CD4-positive, alpha-beta T cell (primary cell): ENCODE results near the gene SPACA5. TPM values are rescaled to one million over a fixed set of nuclear protein-coding genes. Genes with fewer than 3 reads are reported as not detected.
"Not testable (repeated sequence)": the region's sequence is repeated elsewhere in the genome, so short reads cannot be mapped to it uniquely, and the experiment has no call there.

Experiments
- ATAC-seq: fragments of 200-7000 bp; cut with Tn5 transposase; one replicate; pipeline ENCODE4 v1.10.0; 2022; ENCODE audit warnings: mild to moderate bottlenecking; ENCODE audit not compliant: poor library complexity
- CTCF ChIA-PET: fragments of 350-600 bp; sonication (Branson Sonifier 250); formaldehyde crosslinking; loops from one replicate; lab custom pipeline; 2021; ENCODE audit warnings: antibody characterized with exemption, inconsistent platforms; lab: Charles Lee
- POLR2A ChIA-PET: fragments of 350-600 bp; sonication (Branson Sonifier 250); formaldehyde crosslinking; loops from one replicate; lab custom pipeline; 2021; ENCODE audit warnings: antibody characterized with exemption, inconsistent platforms; lab: Charles Lee
- DNase-seq, 14 experiments: peaks; one replicate each; pipeline ENCODE4 v3.0.0-alpha.2; 2013 to 2020; ENCODE audit warnings: mixed read lengths in 2 of 14
- H3K27ac ChIP-seq, 2 donors: one replicate each; pipeline versions ENCODE4 v1.5.1 to v1.7.0; 2013; ENCODE audit warnings: low read length in 2 of 2, low read depth in 1 of 2, mild to moderate bottlenecking in 1 of 2
- H3K27me3 ChIP-seq, 2 experiments: 1 replicate in 1 of 2; 2 replicates in 1 of 2; pipeline versions ENCODE4 v1.6.1 to v1.7.0; 2013; ENCODE audit warnings: low read length in 2 of 2, control low read depth in 1 of 2, mild to moderate bottlenecking in 1 of 2, moderate library complexity in 1 of 2; ENCODE audit not compliant: insufficient read depth in 2 of 2, control insufficient read depth in 1 of 2
- H3K36me3 ChIP-seq: one replicate; pipeline ENCODE4 v1.6.1; 2013; ENCODE audit warnings: low read length, control low read depth; ENCODE audit not compliant: insufficient read depth
- H3K4me1 ChIP-seq: one replicate; pipeline ENCODE4 v1.6.1; 2013; ENCODE audit warnings: low read length, control low read depth; ENCODE audit not compliant: insufficient read depth
- H3K4me3 ChIP-seq: one replicate; pipeline ENCODE4 v1.5.1; 2013; ENCODE audit warnings: mild to moderate bottlenecking, low read length, moderate library complexity
- H3K9me3 ChIP-seq, 2 experiments: 1 replicate in 1 of 2; 2 replicates in 1 of 2; pipeline versions ENCODE4 v1.6.1 to v1.7.0; 2013; ENCODE audit warnings: low read length in 2 of 2, mild to moderate bottlenecking in 2 of 2, control low read depth in 1 of 2, moderate library complexity in 1 of 2; ENCODE audit not compliant: control insufficient read depth in 1 of 2, insufficient read depth in 1 of 2
- H3K27ac Mint-ChIP-seq: one replicate; pipeline ENCODE4 v1.8.0; 2020; ENCODE audit warnings: mixed read lengths
- H3K27me3 Mint-ChIP-seq: one replicate; pipeline ENCODE4 v1.8.0; 2021; ENCODE audit warnings: mixed read lengths
- H3K36me3 Mint-ChIP-seq: one replicate; pipeline ENCODE4 v1.8.0; 2021; ENCODE audit warnings: low read depth, mixed read lengths
- H3K4me1 Mint-ChIP-seq: one replicate; pipeline ENCODE4 v1.8.0; 2021; ENCODE audit warnings: low read depth, mixed read lengths
- H3K4me3 Mint-ChIP-seq: one replicate; pipeline ENCODE4 v1.8.0; 2020; ENCODE audit warnings: mild to moderate bottlenecking, mixed read lengths
- H3K9me3 Mint-ChIP-seq: one replicate; pipeline ENCODE4 v1.8.0; 2020; ENCODE audit warnings: mixed read lengths
- intact Hi-C, 2 experiments: fragments of 100-400 bp; cut with DNase I in 1 of 2; cut with micrococcal nuclease in 1 of 2; formaldehyde crosslinking; loops; one replicate each; pipeline versions ENCODE4 v1.15.1 to v1.9.0; 2023 to 2025; cut with DNase I, micrococcal nuclease
- total RNA-seq, 174 experiments: library from RNA in 2 of 174; stranded (reverse) in 2 of 174; gene quantifications; one replicate each; pipeline ENCODE4 v1.2.3 and lab custom pipeline; 2021 to 2026
- TF ChIP-seq, protein P1 (sequence below): fragments of 200-600 bp; IDR thresholded peaks from one replicate; pipeline ENCODE4 v1.8.0; 2022; ENCODE audit warnings: antibody characterized with exemption, mild to moderate bottlenecking

Gene SPACA5
- total RNA-seq, 2 experiments from 2014 or later, result not detected

DNA sequence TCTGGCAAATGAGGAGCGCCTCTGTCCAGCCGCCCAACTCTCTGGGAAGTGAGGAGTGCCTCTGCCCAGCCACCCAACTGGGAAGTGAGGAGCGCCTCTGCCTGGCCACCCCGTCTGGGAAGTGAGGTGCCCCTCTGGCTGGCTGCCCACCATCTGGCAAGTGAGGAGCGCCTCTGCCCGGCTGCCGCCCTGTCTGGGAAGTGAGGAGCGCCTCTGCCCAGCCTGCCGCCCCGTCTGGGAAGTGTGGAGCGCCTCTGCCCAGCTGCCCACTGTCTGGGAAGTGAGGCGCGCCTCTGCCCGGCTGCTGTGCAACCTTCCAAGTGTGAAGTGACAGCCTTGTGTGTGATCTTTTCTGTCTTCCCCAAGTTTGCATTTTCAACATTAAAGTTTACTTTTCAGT is 41.3 kb upstream of the SPACA5 start:
- H3K27me3 Mint-ChIP-seq, intact Hi-C loops, ATAC-seq: not testable (repeated sequence)

DNA sequence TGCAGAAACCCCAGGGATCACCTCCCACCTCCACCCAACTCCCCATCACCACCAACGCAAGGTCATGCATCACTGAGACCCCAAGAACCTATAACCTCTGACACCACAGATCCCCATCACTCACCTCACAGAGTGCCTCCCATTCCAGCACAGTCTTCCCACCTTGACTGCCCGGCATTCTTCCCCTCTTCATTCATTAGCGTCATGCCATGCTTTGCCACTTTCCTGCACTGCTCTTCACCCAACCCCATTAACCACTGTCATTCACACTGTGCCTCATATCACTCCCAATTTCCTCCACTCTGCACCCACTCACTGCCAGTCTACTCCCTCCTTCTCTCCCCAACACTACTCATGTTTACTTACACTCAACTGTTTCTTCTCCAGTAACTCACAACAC is 33.6 kb upstream of the SPACA5 start:
- Histone ChIP-seq H3K4me3 (no peak overlapping the region), H3K36me3 (peaks cover 8% of the 10 kb centered on the region), H3K9me3 (peaks cover 20 to 58% of the 10 kb centered on the region in 2 experiments), H3K27me3 (no peaks in the 10 kb centered on the region), H3K4me1 (no peaks in the 10 kb centered on the region), H3K27ac (no peak overlapping the region)
- no peaks in the 10 kb centered on the region for H3K27me3 Mint-ChIP-seq
- ATAC-seq (no peak), DNase-seq (no peak)
- intact Hi-C loops, result no loop called here
- ChIA-PET POLR2A (no interaction called here), CTCF (no interaction called here)
- H3K4me1 Mint-ChIP-seq, result no peaks in the 10 kb centered on the region
- H3K36me3 Mint-ChIP-seq, result peaks cover 46% of the 10 kb centered on the region
- no peak overlapping the region for H3K27ac Mint-ChIP-seq
- peaks cover 9% of the 10 kb centered on the region for H3K9me3 Mint-ChIP-seq
- TF ChIP-seq, protein P1, sequence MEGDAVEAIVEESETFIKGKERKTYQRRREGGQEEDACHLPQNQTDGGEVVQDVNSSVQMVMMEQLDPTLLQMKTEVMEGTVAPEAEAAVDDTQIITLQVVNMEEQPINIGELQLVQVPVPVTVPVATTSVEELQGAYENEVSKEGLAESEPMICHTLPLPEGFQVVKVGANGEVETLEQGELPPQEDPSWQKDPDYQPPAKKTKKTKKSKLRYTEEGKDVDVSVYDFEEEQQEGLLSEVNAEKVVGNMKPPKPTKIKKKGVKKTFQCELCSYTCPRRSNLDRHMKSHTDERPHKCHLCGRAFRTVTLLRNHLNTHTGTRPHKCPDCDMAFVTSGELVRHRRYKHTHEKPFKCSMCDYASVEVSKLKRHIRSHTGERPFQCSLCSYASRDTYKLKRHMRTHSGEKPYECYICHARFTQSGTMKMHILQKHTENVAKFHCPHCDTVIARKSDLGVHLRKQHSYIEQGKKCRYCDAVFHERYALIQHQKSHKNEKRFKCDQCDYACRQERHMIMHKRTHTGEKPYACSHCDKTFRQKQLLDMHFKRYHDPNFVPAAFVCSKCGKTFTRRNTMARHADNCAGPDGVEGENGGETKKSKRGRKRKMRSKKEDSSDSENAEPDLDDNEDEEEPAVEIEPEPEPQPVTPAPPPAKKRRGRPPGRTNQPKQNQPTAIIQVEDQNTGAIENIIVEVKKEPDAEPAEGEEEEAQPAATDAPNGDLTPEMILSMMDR, result no peak
- no peak overlapping the region for H3K4me3 Mint-ChIP-seq

More for the DNA sequence above, 41.3 kb upstream of the SPACA5 start:
- H3K4me3 ChIP-seq, H3K27ac Mint-ChIP-seq, H3K4me1 ChIP-seq, H3K9me3 Mint-ChIP-seq, H3K4me3 Mint-ChIP-seq, H3K27ac ChIP-seq, POLR2A ChIA-PET, CTCF ChIA-PET, H3K36me3 ChIP-seq, H3K27me3 ChIP-seq, H3K4me1 Mint-ChIP-seq, DNase-seq, H3K36me3 Mint-ChIP-seq: not testable (repeated sequence)
- peaks cover 0 to 10% of the 10 kb centered on the region in 2 experiments for H3K9me3 ChIP-seq

GRCh38 chrX:47976254-47977151 is 30.3 kb upstream of the SPACA5 start:
- CTCF ChIA-PET, result no interaction called here

More at GRCh38 chrX:47976254-47977151, 30.3 kb upstream of the SPACA5 start:
- Mint-ChIP-seq H3K36me3 (peaks cover 78% of the 10 kb centered on the region), H3K9me3 (peaks cover 9% of the 10 kb centered on the region), H3K4me1 (no peaks in the 10 kb centered on the region), H3K4me3 (no peak overlapping the region), H3K27me3 (no peaks in the 10 kb centered on the region), H3K27ac (no peak overlapping the region)
- DNase-seq (no peak), ATAC-seq (no peak)
- peaks cover 23 to 76% of the 10 kb centered on the region in 2 experiments for H3K9me3 ChIP-seq
- peaks cover 39% of the 10 kb centered on the region for H3K36me3 ChIP-seq
- TF ChIP-seq, protein P1, result no peak
- H3K4me3 ChIP-seq, result no peak overlapping the region
- no peaks in the 10 kb centered on the region for H3K27me3 ChIP-seq
- no peaks in the 10 kb centered on the region for H3K4me1 ChIP-seq
- no peak overlapping the region for H3K27ac ChIP-seq
- intact Hi-C loops, result no loop called here
- POLR2A ChIA-PET, result no interaction called here
